NCI-H524 (cell line): Measurements from ENCODE around the gene ZIC3.
"Not testable (repeated sequence)": the region's sequence is repeated elsewhere in the genome, so short reads cannot be mapped to it uniquely, and the experiment has no call there.

Source experiments
- DNase-seq, 2 experiments: peaks; one replicate each; lab custom pipeline; 2025; lab: John Stamatoyannopoulos, UW

ZIC3 gene

DNA sequence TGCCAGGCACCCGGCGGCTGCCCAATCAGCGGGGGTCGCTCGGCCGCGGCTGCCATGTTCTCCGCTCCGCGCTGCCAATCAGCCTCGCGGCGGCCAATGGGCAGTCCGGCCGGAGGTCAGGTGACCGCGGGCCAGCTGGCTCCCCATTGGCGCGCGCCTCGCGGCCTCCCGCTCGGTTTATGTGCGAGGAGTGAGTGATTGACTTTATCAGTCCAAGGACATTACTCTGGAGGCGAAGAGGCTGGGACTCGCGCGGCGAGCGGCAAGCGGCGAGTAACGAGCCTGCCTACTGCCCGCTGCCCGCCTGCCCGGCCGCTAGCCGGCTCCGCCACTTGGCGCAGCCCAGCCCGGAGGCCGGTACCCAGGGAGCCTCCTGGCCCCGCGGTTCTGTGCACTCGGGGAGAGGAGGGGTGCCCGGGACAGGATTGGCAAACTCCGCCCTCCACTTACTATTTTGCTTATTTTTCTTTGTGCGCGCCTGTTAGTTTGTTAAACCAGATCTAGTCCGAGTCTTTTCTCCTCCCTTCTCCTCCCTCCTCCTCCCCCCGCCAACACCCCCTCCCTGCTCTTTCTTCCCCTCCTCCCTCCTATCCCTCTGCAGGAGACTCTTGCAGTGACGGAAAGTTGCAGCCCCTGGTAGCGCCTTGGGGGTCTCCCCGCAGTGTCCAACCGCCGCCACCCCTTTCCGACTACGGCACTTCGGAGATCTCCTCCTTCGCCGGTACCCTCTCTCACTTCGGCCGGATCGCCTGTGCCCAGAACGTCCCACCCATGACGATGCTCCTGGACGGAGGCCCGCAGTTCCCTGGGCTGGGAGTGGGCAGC lies at the start of gene ZIC3:
ZIC3 (plus strand) TSS at position 207 of the 825 bp plus-strand sequence; CDS start at position 772, 565 bp downstream.
- DNase-seq = peak; percentile 54 to 88

DNA sequence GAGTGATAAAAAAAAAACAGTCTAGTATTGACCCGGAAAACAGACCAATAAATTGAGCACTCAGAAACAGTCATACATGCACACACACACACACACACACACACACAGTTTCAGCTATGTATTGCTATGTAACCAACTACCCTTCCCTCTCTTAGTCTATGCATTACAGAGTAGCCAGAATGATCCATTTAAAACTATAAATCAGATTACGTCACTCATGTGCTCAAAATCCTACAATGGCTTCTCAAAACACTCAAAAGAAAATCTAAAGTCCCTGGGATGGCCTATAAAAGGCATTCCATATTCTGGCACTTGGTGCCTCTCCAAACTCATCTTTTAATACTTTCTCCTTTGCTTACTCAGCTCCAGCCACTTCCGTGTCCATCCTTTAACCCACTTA lies 46.5 kb upstream of the ZIC3 start:
- no peak for DNase-seq

- no peak for DNase-seq
Measured at GRCh38 chrX:137545711-137546651, 19.9 kb upstream of the ZIC3 start.

- DNase-seq = no peak
Measured at GRCh38 chrX:137547291-137547690, 18.6 kb upstream of the ZIC3 start.

DNA sequence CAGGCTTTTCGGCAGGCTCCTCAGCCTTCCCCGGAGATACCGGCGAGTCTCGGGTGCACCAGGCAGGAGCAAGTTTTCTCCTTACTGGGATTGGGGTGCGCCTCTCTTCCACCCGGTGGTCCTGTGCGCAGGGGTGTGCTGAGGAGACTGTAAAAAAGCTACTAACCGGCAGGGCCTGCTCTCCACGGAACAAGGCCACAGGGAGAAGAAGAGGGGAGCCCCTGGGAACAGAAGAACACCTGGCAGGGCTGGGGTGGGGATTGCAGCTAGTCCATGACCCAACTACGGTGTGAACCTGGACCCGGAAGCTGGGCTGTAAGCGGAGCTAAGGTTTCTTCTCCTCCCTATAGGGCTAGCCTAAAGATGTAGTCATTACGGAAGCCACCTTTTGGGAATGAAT lies 17.7 kb upstream of the ZIC3 start:
- no peak for DNase-seq

DNA sequence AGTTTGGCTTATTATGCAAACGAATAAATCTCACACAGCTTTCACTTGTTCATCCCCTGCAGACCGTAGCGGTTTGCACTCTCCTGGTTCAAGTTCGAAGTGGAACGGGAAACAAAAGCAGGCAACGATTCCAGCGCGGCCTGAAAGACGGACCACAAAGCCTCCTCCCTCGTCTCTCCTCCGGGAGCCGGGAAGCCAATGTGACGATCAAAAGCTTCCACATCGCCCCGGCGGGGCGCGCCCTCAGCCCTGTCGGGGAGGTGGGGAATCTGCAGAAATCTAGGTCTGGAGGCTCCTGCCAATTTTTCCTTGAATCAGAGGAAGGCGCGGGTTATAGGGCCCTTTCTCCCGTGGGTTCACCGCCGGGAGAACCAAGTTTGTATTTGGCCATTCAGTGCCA lies 16.9 kb upstream of the ZIC3 start:
- DNase-seq = no peak

- DNase-seq = peak in 1 of 2 experiments; percentile 28
Measured at GRCh38 chrX:137549851-137550664, 15.9 kb upstream of the ZIC3 start.

- DNase-seq = peak; percentile 27 to 30
Measured at GRCh38 chrX:137550665-137551261, 15.2 kb upstream of the ZIC3 start.

- not testable (repeated sequence) for DNase-seq
Measured at GRCh38 chrX:137552098-137552497, 13.8 kb upstream of the ZIC3 start.

GRCh38 chrX:137562096-137562495 lies 3.8 kb upstream of the ZIC3 start:
- no peak for DNase-seq

DNA sequence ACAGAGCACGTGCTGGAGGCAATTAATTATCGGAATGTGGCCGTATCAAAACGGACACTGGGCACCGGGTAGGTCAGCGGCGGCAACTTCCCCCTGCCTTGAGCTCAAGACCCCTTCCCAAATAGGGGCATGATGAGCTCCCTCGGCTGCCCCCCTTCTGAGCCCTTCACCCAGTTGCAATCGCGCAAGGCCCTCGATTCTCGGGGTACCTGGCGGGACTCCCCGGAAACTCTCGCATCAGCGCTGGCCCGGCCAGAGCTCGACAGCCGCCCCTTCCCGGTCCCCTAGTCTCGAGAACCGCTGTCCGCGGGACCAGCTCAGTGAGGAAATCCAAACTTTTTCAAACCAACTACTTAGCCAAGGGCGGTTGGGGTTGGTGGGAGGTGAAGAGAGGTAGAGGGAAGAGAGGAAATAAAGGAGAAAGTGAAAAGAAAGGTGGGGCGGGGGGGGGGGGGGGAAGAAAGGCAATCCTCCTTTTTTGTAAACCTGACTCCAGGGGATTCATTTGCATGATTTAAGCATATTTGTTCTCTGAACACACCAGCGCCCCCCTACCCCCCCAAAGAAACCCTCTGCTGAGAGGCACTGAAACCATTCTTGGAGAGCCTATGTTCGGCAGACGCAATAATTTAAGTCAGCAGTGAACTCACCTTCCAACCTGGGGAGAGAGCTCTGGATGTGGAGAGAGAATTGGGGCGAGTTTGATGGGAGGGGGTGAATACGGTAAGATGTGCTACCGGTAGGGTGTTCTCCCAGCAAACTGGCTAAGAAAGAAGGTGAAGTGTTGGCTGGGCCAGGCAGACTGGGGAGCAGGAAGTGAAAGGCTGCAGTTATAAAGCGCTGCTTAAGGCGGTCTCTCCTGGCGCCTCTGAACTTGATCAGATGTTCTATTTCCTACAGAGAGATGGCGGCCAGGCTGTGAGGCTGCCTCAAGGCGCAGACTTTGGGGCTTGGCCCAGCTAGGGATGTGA lies 2.0 kb upstream of the ZIC3 start:
- no peak for DNase-seq

DNA sequence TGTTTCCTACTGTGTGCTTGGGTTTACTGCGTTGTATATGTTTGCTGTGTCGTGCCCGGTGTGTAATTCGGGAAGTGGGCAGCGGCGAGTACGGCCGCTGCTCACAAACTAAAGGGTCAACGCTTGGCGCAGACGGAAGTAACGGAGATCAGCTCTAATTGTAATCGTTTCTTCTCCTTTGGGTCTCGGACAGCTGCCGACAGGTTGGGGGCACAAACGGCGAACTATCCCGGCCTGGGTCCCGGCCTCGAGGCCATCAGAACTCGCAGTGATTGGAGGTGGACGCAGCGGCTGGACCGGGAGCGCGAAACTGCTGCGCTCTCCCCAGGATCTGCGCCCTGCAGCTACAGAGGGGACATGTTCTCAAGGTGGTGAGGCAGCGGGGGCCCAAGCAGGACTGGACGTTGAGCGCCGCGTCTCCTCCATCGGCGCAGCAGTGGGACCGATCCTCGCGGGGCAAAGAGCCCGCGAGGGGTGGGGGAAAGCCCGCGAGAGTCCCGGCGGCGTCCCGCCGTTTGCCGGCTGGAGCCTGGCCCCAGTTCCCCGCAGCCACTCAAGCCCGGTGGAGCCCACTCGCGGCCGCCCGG lies 516 bp upstream of the ZIC3 start:
- DNase-seq = no peak

GRCh38 chrX:137566746-137567679 lies 1.1 kb downstream of the ZIC3 start:
- peak; percentile 13 to 38 for DNase-seq

DNA sequence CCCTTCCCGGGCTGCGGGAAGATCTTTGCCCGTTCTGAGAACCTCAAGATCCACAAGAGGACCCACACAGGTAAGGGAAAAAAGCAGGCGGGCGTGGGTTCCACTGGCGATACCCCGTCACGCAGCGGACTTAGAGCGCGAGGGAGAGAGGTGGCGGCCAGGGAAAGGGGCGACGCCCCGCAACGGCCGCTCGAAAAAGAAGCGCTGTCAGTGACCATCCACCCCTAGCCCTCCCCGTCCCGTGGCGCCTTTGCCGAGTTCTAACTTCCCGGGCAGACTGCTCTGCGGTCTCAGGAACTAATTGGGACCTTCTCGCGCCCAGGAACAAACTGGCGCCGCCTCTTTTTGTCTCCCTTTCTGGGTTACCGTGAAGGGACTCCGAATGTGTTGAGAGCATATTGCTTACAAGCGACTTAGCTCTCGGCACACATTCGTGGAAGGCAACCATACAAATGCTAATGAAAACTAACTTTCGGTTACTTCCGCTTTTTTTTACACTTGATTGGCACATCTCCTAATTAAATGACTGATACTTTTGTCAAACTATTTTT lies 1.8 kb downstream of the ZIC3 start:
- DNase-seq = peak; percentile 34 to 53

GRCh38 chrX:137568741-137569469 lies 3.0 kb downstream of the ZIC3 start:
- DNase-seq = peak in 1 of 2 experiments; percentile 10

GRCh38 chrX:137569470-137569891 lies 3.6 kb downstream of the ZIC3 start:
- DNase-seq = no peak

- DNase-seq = no peak
Measured at GRCh38 chrX:137573324-137574101, 7.6 kb downstream of the ZIC3 start.
